Right lobe of liver (tissue), 4 donors: Measurements from ENCODE around the gene RSAD1.

Experiments
- CTCF ChIP-seq, 4 donors: fragments of 200-600 bp in 3 of 4; fragments of 450-650 bp in 1 of 4; IDR thresholded peaks; one replicate each; pipeline versions ENCODE4 v1.5.1 to v1.8.0; 2016 to 2022; ENCODE audit warnings: antibody characterized with exemption in 4 of 4, mild to moderate bottlenecking in 2 of 4
- POLR2A ChIP-seq: fragments of 450-650 bp; IDR thresholded peaks from one replicate; pipeline ENCODE4 v1.6.1; 2017; ENCODE audit warnings: antibody characterized with exemption, mild to moderate bottlenecking
- donor health status: DM: no; HTN: no; CAD: no.
- donor health status: DM: no; HTN: no; CAD: no.
- donor health status: DM: no; HTN: yes; CAD: no.

- TF ChIP-seq CTCF (IDR thresholded peaks at IDR 0.05) (no peak), POLR2A (no peak)
Observed at GRCh38 chr17:50517504-50518383, 39.1 kb downstream of the RSAD1 start.
